Skeletal muscle satellite cell (primary cell): Measurements from ENCODE around the gene ATOH1. TPM values are rescaled to one million over a fixed set of nuclear protein-coding genes. Genes with fewer than 3 reads are reported as not detected.

ENCODE experiments used
- small RNA-seq: library from RNA; depleted of rRNA; stranded (forward); fragments of <200 nt; gene quantifications from one replicate; pipeline ENCODE3, GENCODE V24; 2012

The ATOH1 gene

Small RNAs within 50 kb of the gene (small RNA-seq; reads per million reads assigned to genes)
- not detected for gene RNA5SP164
